Measurements from ENCODE around the gene OR52B6.
"Not testable (repeated sequence)": the region's sequence is repeated elsewhere in the genome, so short reads cannot be mapped to it uniquely, and the experiment has no call there.

The OR52B6 gene

GRCh38 chr11:5580577-5580976 lies at the start of gene OR52B6:
TSS of gene OR52B6 (plus strand) at chr11:5580877. CDS start at chr11:5580877, 0 bp downstream.
- no peak within 1 kb of the TSS for H3K27ac ChIP-seq
- no peak for DNase-seq (ENCODE audit: low read depth, low spot score)

GRCh38 chr11:5531053-5531831 lies 49.4 kb upstream of the OR52B6 start:
- H3K27ac ChIP-seq: no peak overlapping the region
- no peak for DNase-seq (ENCODE audit: low read depth, low spot score)

- H3K27ac ChIP-seq: no peak overlapping the region
- DNase-seq (ENCODE audit: low read depth, low spot score): no peak
These were observed 46.6 kb upstream of the OR52B6 start for GRCh38 chr11:5534046-5534445.

- H3K27ac ChIP-seq: no peak overlapping the region
- DNase-seq (ENCODE audit: low read depth, low spot score): no peak
These were observed 44.2 kb upstream of the OR52B6 start for GRCh38 chr11:5536482-5536881.

GRCh38 chr11:5541427-5541826 lies 39.2 kb upstream of the OR52B6 start:
- no peak for DNase-seq (ENCODE audit: low read depth, low spot score)

GRCh38 chr11:5546457-5546856 lies 34.2 kb upstream of the OR52B6 start:
- H3K27ac ChIP-seq: no peak overlapping the region
- DNase-seq (ENCODE audit: low read depth, low spot score): no peak

More at GRCh38 chr11:5541427-5541826, 39.2 kb upstream of the OR52B6 start:
- H3K27ac ChIP-seq: no peak overlapping the region

GRCh38 chr11:5547982-5548381 lies 32.7 kb upstream of the OR52B6 start:
- no peak for DNase-seq (ENCODE audit: low read depth, low spot score)
- no peak overlapping the region for H3K27ac ChIP-seq

- no peak within 1 kb of the TSS for H3K27ac ChIP-seq
- no peak for DNase-seq (ENCODE audit: low read depth, low spot score)
These were observed 32.2 kb upstream of the OR52B6 start, which contains the start of gene OR52H1 for GRCh38 chr11:5548440-5548839. TSS of gene OR52H1 (minus strand) at chr11:5548540. CDS start at chr11:5545505, 3,035 bp downstream.

- DNase-seq (ENCODE audit: low read depth, low spot score): peak; percentile 29
- peak overlapping the region; percentile 2 for H3K27ac ChIP-seq
These were observed 30.1 kb upstream of the OR52B6 start for GRCh38 chr11:5550440-5551095.

- no peak for DNase-seq (ENCODE audit: low read depth, low spot score)
- H3K27ac ChIP-seq: no peak overlapping the region
These were observed 27.3 kb upstream of the OR52B6 start for GRCh38 chr11:5553343-5553742.

GRCh38 chr11:5556596-5557188 lies 24.0 kb upstream of the OR52B6 start:
- no peak for DNase-seq (ENCODE audit: low read depth, low spot score)
- no peak overlapping the region for H3K27ac ChIP-seq

GRCh38 chr11:5557751-5558150 lies 22.9 kb upstream of the OR52B6 start:
- no peak overlapping the region for H3K27ac ChIP-seq
- no peak for DNase-seq (ENCODE audit: low read depth, low spot score)

GRCh38 chr11:5564259-5565019 lies 16.2 kb upstream of the OR52B6 start:
- peak overlapping the region; percentile 55 for H3K27ac ChIP-seq
- no peak for DNase-seq (ENCODE audit: low read depth, low spot score)

GRCh38 chr11:5574654-5575053 lies 6.0 kb upstream of the OR52B6 start:
- no peak overlapping the region for H3K27ac ChIP-seq
- no peak for DNase-seq (ENCODE audit: low read depth, low spot score)

GRCh38 chr11:5575152-5575551 lies 5.5 kb upstream of the OR52B6 start:
- H3K27ac ChIP-seq: no peak overlapping the region
- no peak for DNase-seq (ENCODE audit: low read depth, low spot score)

GRCh38 chr11:5577101-5577500 lies 3.6 kb upstream of the OR52B6 start:
- H3K27ac ChIP-seq: no peak overlapping the region
- DNase-seq (ENCODE audit: low read depth, low spot score): no peak

- H3K27ac ChIP-seq: no peak overlapping the region
- DNase-seq (ENCODE audit: low read depth, low spot score): no peak
These were observed 337 bp downstream of the OR52B6 start for GRCh38 chr11:5581014-5581413.

- DNase-seq (ENCODE audit: low read depth, low spot score); H3K27ac ChIP-seq: not testable (repeated sequence)
These were observed 3.8 kb downstream of the OR52B6 start for GRCh38 chr11:5584458-5584857.

GRCh38 chr11:5589906-5590305 lies 9.2 kb downstream of the OR52B6 start:
- H3K27ac ChIP-seq; DNase-seq (ENCODE audit: low read depth, low spot score): not testable (repeated sequence)

GRCh38 chr11:5591613-5592012 lies 10.9 kb downstream of the OR52B6 start:
- no peak for DNase-seq (ENCODE audit: low read depth, low spot score)
- H3K27ac ChIP-seq: no peak overlapping the region

Measured in epithelial cell of prostate (primary cell).